Measurements from ENCODE around the gene MGARP.

- TF ChIP-seq CTCF (conservative IDR thresholded peaks at IDR 0.05 in 1 of 2, IDR thresholded peaks at IDR 0.05 in 1 of 2; ENCODE audit: low read depth in 1 of 2, low read length in 2 of 2): peak in 1 of 2 donors; percentile 9
- TF ChIP-seq EZH2 (IDR thresholded peaks at IDR 0.05; ENCODE audit: low read length, missing control alignments): no peak
These were observed 52.2 kb downstream of the MGARP start for GRCh38 chr4:139227729-139228404.

Data from fibroblast of lung (primary cell).